Breast epithelium (tissue), 4 donors: ENCODE data around the gene PELI2. TPM values are rescaled to one million over a fixed set of nuclear protein-coding genes. Genes with fewer than 3 reads are reported as not detected.

Experiments used
- DNase-seq, 2 donors: peaks; one replicate each; pipeline ENCODE4 v3.0.0-alpha.2; 2019; ENCODE audit warnings: low spot score in 2 of 2
- H3K27ac ChIP-seq, 2 donors: fragments of 200-600 bp; sonication (generic) in 1 of 2; one replicate each; pipeline ENCODE4 v1.5.1; 2016 to 2019; ENCODE audit warnings: mild to moderate bottlenecking in 1 of 2
- H3K27me3 ChIP-seq, 2 donors: fragments of 200-600 bp; sonication (generic) in 1 of 2; one replicate each; pipeline versions ENCODE4 v1.5.1 to v1.6.0; 2017 to 2019; ENCODE audit warnings: control low read depth in 1 of 2, mild to moderate bottlenecking in 1 of 2
- H3K36me3 ChIP-seq: fragments of 200-600 bp; one replicate; pipeline ENCODE4 v1.5.1; 2019
- H3K4me1 ChIP-seq, 2 donors: fragments of 200-600 bp; sonication (generic); one replicate each; pipeline ENCODE4 v1.5.1; 2016 to 2019; ENCODE audit warnings: control low read depth in 1 of 2
- H3K4me3 ChIP-seq, 3 donors: fragments of 200-600 bp; sonication (generic); 1 replicate in 2 of 3; 2 replicates in 1 of 3; pipeline ENCODE4 v1.5.1; 2016 to 2019; ENCODE audit warnings: mild to moderate bottlenecking in 3 of 3, moderate library complexity in 2 of 3
- H3K9me3 ChIP-seq, 2 donors: fragments of 200-600 bp; sonication (generic) in 1 of 2; one replicate each; pipeline ENCODE4 v1.5.1; 2016 to 2019; ENCODE audit warnings: control low read depth in 1 of 2
- POLR2A ChIP-seq: fragments of 450-650 bp; IDR thresholded peaks from one replicate; pipeline ENCODE4 v1.6.1; 2016; ENCODE audit warnings: antibody characterized with exemption, mild to moderate bottlenecking, moderate library complexity
- POLR2AphosphoS5 ChIP-seq, 3 donors: sonication (generic); formaldehyde crosslinking; IDR thresholded peaks; one replicate each; pipeline ENCODE4 v1.6.1; 2017; ENCODE audit warnings: antibody characterized with exemption in 3 of 3
- intact Hi-C: fragments of 100-400 bp; cut with DNase I; formaldehyde crosslinking; loops from one replicate; pipeline ENCODE4 v1.15.1; 2023; ENCODE audit warnings: low total_unique reads
- total RNA-seq, 3 donors: library from RNA; depleted of rRNA; stranded (reverse); fragments of >200 nt; gene quantifications; one replicate each; pipeline ENCODE4 v1.1.0, GENCODE V29; 2016
- TF ChIP-seq, protein P1 (sequence below), 3 donors: fragments of 450-650 bp; IDR thresholded peaks; one replicate each; pipeline ENCODE4 v1.5.1; 2016 to 2017; ENCODE audit warnings: antibody characterized with exemption in 3 of 3, mild to moderate bottlenecking in 3 of 3, moderate library complexity in 3 of 3

The PELI2 gene
- total RNA-seq, 3 donors from 2014 or later, result 11.5 to 24.1 (median 16.2) TPM

DNA sequence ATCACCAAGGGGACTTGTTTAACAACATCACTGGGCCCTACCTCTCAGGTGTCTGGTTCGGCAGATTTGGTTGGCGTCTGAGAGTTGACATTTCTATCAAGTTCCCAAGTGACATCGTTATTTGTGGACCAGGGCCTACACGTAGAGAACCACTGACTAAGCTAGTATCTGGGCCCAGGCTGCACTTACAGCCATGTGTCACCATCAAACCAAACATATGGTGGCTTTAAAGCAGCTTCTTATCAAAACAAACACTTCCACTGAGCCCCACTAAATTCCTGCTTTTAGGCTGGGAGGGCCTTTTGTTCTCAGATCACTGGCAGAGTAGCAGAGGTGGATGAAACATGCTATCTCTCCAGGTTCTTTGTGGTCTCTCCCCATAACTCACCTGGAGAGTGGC, 220.5 kb downstream of the PELI2 start:
- Histone ChIP-seq H3K36me3 (no peaks in the 10 kb centered on the region), H3K9me3 (no peaks in the 10 kb centered on the region), H3K4me1 (no peaks in the 10 kb centered on the region), H3K27me3 (no peaks in the 10 kb centered on the region), H3K4me3 (no peak overlapping the region), H3K27ac (no peak overlapping the region)
- no peak for DNase-seq
- intact Hi-C loops, result no loop called here
- TF ChIP-seq POLR2AphosphoS5 (IDR thresholded peaks at IDR 0.05) (no peak), POLR2A (no peak)
- TF ChIP-seq, protein P1, sequence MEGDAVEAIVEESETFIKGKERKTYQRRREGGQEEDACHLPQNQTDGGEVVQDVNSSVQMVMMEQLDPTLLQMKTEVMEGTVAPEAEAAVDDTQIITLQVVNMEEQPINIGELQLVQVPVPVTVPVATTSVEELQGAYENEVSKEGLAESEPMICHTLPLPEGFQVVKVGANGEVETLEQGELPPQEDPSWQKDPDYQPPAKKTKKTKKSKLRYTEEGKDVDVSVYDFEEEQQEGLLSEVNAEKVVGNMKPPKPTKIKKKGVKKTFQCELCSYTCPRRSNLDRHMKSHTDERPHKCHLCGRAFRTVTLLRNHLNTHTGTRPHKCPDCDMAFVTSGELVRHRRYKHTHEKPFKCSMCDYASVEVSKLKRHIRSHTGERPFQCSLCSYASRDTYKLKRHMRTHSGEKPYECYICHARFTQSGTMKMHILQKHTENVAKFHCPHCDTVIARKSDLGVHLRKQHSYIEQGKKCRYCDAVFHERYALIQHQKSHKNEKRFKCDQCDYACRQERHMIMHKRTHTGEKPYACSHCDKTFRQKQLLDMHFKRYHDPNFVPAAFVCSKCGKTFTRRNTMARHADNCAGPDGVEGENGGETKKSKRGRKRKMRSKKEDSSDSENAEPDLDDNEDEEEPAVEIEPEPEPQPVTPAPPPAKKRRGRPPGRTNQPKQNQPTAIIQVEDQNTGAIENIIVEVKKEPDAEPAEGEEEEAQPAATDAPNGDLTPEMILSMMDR (IDR thresholded peaks at IDR 0.05), result no peak

- Histone ChIP-seq H3K27me3 (no peaks in the 10 kb centered on the region), H3K4me3 (no peak overlapping the region), H3K36me3 (no peaks in the 10 kb centered on the region), H3K27ac (peak overlapping the region in 1 of 2 donors; percentile 19), H3K9me3 (no peaks in the 10 kb centered on the region), H3K4me1 (no peaks in the 10 kb centered on the region)
- DNase-seq, result peak in 1 of 2 donors; percentile 31
- intact Hi-C loops, result no loop called here
- TF ChIP-seq, protein P1 (IDR thresholded peaks at IDR 0.05), result peak; percentile 24 to 77 (median 59)
- peak; percentile 21 to 61 (median 26) for TF ChIP-seq POLR2AphosphoS5 (IDR thresholded peaks at IDR 0.05)
- no peak for TF ChIP-seq POLR2A
Observed at GRCh38 chr14:56339855-56340701, 221.9 kb downstream of the PELI2 start.

DNA sequence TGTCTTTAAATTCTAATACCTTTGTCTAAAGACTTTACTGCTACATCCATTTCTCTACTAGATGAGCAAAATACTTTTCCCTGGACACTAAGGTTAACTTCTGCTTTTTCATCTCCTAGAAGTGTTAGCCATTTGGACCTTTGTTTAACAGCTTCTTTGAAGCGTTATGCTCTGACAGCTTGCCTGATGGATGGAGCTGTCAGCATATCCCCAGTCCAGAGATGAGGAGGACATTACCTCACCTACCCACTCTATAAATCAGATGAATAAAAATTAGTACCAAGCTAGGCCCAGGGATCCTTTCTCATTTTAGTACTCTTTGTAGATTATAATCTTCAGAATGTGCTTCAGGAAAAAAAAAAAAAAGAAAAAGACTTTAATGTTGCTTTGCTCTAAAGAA, 222.7 kb downstream of the PELI2 start:
- TF ChIP-seq POLR2A, result no peak
- TF ChIP-seq POLR2AphosphoS5 (IDR thresholded peaks at IDR 0.05), result no peak
- TF ChIP-seq, protein P1 (IDR thresholded peaks at IDR 0.05), result no peak
- intact Hi-C loops, result no loop called here

DNA sequence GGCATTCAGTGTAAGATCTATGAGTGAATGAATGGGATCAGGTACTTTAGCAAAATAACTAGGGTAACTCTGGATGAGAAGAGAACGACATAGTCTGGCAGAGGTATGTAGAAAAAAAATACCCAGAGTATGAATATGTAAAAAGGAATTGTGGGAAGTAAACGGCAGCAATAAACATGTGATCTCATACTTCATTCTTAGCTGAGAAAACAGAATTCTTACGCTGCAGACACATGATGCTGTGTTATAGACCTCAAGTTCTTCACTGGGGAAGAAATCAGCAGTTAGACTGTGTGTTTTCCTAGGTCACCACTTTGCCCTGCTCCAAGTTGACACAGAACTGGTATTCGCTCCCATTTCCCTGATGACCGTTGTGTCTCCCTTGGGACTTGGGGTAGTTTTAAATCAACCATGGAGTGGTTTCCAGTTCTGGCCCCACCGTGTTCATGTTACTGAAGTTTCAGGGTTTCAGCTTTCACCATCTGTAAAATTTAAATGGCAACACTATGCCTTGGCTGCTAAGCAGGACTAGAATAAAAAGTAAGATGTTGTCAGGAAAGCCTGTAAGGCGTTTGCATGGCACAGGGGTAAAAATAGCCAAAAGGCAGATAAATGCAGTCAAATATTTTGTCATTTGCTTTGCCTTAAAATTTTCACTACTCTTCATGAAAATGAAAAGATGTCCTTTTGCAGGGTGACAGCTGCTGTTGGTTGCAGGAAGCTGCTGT, 223.7 kb downstream of the PELI2 start:
- TF ChIP-seq POLR2AphosphoS5 (IDR thresholded peaks at IDR 0.05) (no peak), POLR2A (no peak)
- TF ChIP-seq, protein P1 (IDR thresholded peaks at IDR 0.05), result no peak
- DNase-seq, result no peak
- Histone ChIP-seq H3K4me3 (no peak overlapping the region), H3K9me3 (no peaks in the 10 kb centered on the region), H3K27ac (peak overlapping the region in 1 of 2 donors; percentile 40), H3K4me1 (no peaks in the 10 kb centered on the region), H3K36me3 (no peaks in the 10 kb centered on the region), H3K27me3 (no peaks in the 10 kb centered on the region)
- intact Hi-C loops, result no loop called here

More for the DNA sequence above, 222.7 kb downstream of the PELI2 start:
- no peaks in the 10 kb centered on the region for H3K27me3 ChIP-seq
- no peak overlapping the region for H3K4me3 ChIP-seq
- H3K9me3 ChIP-seq, result no peaks in the 10 kb centered on the region
- no peaks in the 10 kb centered on the region for H3K36me3 ChIP-seq
- DNase-seq, result no peak
- no peaks in the 10 kb centered on the region for H3K4me1 ChIP-seq
- H3K27ac ChIP-seq, result no peak overlapping the region

GRCh38 chr14:56342494-56342942, 224.3 kb downstream of the PELI2 start:
- H3K36me3 ChIP-seq, result no peaks in the 10 kb centered on the region
- H3K4me3 ChIP-seq, result no peak overlapping the region
- intact Hi-C loops, result no loop called here
- DNase-seq, result no peak
- no peaks in the 10 kb centered on the region for H3K27me3 ChIP-seq
- H3K9me3 ChIP-seq, result no peaks in the 10 kb centered on the region
- no peaks in the 10 kb centered on the region for H3K4me1 ChIP-seq
- TF ChIP-seq, protein P1 (IDR thresholded peaks at IDR 0.05), result no peak
- TF ChIP-seq POLR2AphosphoS5 (IDR thresholded peaks at IDR 0.05) (no peak), POLR2A (no peak)
- H3K27ac ChIP-seq, result peak overlapping the region in 1 of 2 donors; percentile 40
